Astrocyte (in vitro differentiated cells and primary cell): ENCODE data around the gene TMEM44. TPM values are rescaled to one million over a fixed set of nuclear protein-coding genes. Genes with fewer than 3 reads are reported as not detected.

ENCODE experiments used
- DNase-seq: peaks from one replicate; pipeline ENCODE4 v3.0.0-alpha.2; 2010; ENCODE audit warnings: low read depth
- FAIRE-seq: peaks from 2 replicates; lab custom pipeline; 2011; peaks lifted over from hg19 to GRCh38; lab: Jason Lieb, UNC
- H2AFZ ChIP-seq: 2 replicates; pipeline ENCODE4 v1.6.0; 2012; ENCODE audit warnings: low read depth, low read length, inconsistent platforms
- H3K27ac ChIP-seq: 2 replicates; pipeline ENCODE4 v1.5.1; 2011; ENCODE audit warnings: low read depth, low read length, inconsistent platforms
- H3K27me3 ChIP-seq: 2 replicates; pipeline ENCODE4 v1.6.0; 2011; ENCODE audit warnings: low read length, inconsistent platforms; ENCODE audit not compliant: insufficient read depth
- H3K36me3 ChIP-seq: 2 replicates; pipeline ENCODE4 v1.5.1; 2011; ENCODE audit warnings: low read length, inconsistent platforms; ENCODE audit not compliant: insufficient read depth
- H3K4me1 ChIP-seq: 2 replicates; pipeline ENCODE4 v1.5.1; 2011; ENCODE audit warnings: low read length, inconsistent platforms; ENCODE audit not compliant: insufficient read depth
- H3K4me2 ChIP-seq: 2 replicates; pipeline ENCODE4 v1.6.0; 2012; ENCODE audit warnings: low read length, inconsistent platforms
- H3K4me3 ChIP-seq: 2 replicates; pipeline ENCODE4 v1.5.1; 2011; ENCODE audit warnings: low read depth, mild to moderate bottlenecking, low read length, inconsistent platforms; ENCODE audit not compliant: insufficient read depth
- H3K79me2 ChIP-seq: 2 replicates; pipeline ENCODE4 v1.6.0; 2012; ENCODE audit warnings: mild to moderate bottlenecking, low read length, inconsistent platforms; ENCODE audit not compliant: insufficient read depth
- H3K9ac ChIP-seq: 2 replicates; pipeline ENCODE4 v1.6.0; 2012; ENCODE audit warnings: mild to moderate bottlenecking, low read length, inconsistent platforms
- H3K9me3 ChIP-seq: 2 replicates; pipeline ENCODE4 v1.5.1; 2012; ENCODE audit warnings: low read depth, mild to moderate bottlenecking, low read length, inconsistent platforms; ENCODE audit not compliant: insufficient read depth
- H4K20me1 ChIP-seq: 2 replicates; pipeline ENCODE4 v1.6.0; 2012; ENCODE audit warnings: low read length, inconsistent platforms; ENCODE audit not compliant: insufficient read depth
- H3K27ac Mint-ChIP-seq: one replicate; pipeline ENCODE4 v1.8.0; 2021; ENCODE audit warnings: mild to moderate bottlenecking, mixed read lengths; ENCODE audit not compliant: unreplicated experiment
- H3K27me3 Mint-ChIP-seq: one replicate; pipeline ENCODE4 v1.8.0; 2021; ENCODE audit warnings: low read depth, mixed read lengths; ENCODE audit not compliant: unreplicated experiment
- H3K36me3 Mint-ChIP-seq: one replicate; pipeline ENCODE4 v1.8.0; 2021; ENCODE audit warnings: low read depth, mixed read lengths; ENCODE audit not compliant: unreplicated experiment
- H3K4me1 Mint-ChIP-seq: one replicate; pipeline ENCODE4 v1.8.0; 2021; ENCODE audit warnings: low read depth, mixed read lengths; ENCODE audit not compliant: unreplicated experiment
- H3K4me3 Mint-ChIP-seq: one replicate; pipeline ENCODE4 v1.8.0; 2021; ENCODE audit warnings: mild to moderate bottlenecking, moderate library complexity, mixed read lengths; ENCODE audit not compliant: unreplicated experiment
- H3K9me3 Mint-ChIP-seq: one replicate; pipeline ENCODE4 v1.8.0; 2021; ENCODE audit warnings: mild to moderate bottlenecking, mixed read lengths; ENCODE audit not compliant: unreplicated experiment
- EZH2 ChIP-seq: IDR thresholded peaks from 2 replicates; pipeline ENCODE4 v1.6.1; 2012; ENCODE audit warnings: mild to moderate bottlenecking, low read length, inconsistent platforms; ENCODE audit not compliant: insufficient read depth
- total RNA-seq: library from RNA; stranded (reverse); gene quantifications from 2 replicates; pipeline ENCODE4 v1.2.1, GENCODE V29; 2021
- TF ChIP-seq, protein P1 (sequence below): IDR thresholded peaks from 2 replicates; pipeline ENCODE4 v1.5.1; 2011; ENCODE audit warnings: low read depth, mild to moderate bottlenecking, inconsistent platforms, low read length, moderate library complexity; ENCODE audit not compliant: insufficient read depth

Gene TMEM44
- total RNA-seq, 1 donor from 2014 or later, result 9.8 TPM

DNA sequence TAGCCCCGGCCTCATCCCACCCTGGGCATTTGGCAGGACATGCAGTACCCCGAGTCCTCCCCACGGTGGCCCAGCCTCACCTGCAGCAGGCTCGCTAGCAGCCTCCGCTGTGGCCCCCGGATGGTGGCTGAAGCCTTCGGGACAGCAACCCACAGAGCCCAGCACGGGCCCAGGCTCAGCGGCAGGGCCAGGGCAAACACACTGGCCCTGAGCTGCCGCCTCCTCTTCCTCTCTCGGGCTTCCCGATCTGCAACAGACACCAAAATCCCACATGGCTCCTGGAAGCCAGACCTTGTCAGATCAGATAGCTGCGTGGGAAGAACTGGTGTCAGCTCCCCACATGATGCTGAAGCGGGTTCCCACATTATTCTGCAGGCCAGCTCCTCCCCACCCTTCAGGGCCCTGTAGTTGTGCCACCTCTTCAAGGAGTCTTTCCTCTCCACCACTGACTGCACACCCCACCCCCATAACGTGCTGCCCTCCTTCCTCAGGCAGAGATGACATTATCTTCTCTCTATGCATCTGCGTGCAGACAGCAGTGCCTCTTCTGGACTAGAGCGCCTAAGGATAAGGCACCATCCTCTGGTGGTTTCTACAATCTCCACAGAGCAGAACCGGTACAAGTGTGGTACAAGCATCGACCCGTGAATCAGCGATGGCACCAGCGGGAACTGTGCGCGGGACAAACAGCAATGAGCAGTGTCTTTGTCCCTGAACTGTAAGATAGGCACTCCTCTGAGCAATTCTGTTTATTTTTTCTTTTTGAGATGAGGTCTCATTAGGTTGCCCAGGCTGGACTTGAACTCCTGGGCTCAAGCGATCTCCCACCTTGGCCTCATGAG, 9.5 kb downstream of the TMEM44 start:
- Histone ChIP-seq H3K27ac (no peak overlapping the region), H2AFZ (no peak overlapping the region), H3K36me3 (peaks cover 19% of the 10 kb centered on the region), H3K79me2 (no peaks in the 10 kb centered on the region), H3K9ac (no peak overlapping the region), H3K27me3 (no peaks in the 10 kb centered on the region), H4K20me1 (peaks cover 11% of the 10 kb centered on the region), H3K4me2 (no peak overlapping the region), H3K4me3 (no peak overlapping the region), H3K4me1 (peaks cover 3% of the 10 kb centered on the region), H3K9me3 (no peaks in the 10 kb centered on the region)
- Mint-ChIP-seq H3K4me3 (no peak overlapping the region), H3K27ac (no peak overlapping the region), H3K4me1 (peaks cover 4% of the 10 kb centered on the region), H3K9me3 (peaks cover 4% of the 10 kb centered on the region), H3K36me3 (peaks cover 52% of the 10 kb centered on the region), H3K27me3 (no peaks in the 10 kb centered on the region)
- no peak for TF ChIP-seq EZH2
- TF ChIP-seq, protein P1, sequence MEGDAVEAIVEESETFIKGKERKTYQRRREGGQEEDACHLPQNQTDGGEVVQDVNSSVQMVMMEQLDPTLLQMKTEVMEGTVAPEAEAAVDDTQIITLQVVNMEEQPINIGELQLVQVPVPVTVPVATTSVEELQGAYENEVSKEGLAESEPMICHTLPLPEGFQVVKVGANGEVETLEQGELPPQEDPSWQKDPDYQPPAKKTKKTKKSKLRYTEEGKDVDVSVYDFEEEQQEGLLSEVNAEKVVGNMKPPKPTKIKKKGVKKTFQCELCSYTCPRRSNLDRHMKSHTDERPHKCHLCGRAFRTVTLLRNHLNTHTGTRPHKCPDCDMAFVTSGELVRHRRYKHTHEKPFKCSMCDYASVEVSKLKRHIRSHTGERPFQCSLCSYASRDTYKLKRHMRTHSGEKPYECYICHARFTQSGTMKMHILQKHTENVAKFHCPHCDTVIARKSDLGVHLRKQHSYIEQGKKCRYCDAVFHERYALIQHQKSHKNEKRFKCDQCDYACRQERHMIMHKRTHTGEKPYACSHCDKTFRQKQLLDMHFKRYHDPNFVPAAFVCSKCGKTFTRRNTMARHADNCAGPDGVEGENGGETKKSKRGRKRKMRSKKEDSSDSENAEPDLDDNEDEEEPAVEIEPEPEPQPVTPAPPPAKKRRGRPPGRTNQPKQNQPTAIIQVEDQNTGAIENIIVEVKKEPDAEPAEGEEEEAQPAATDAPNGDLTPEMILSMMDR, result no peak
- DNase-seq, result no peak
- no peak for FAIRE-seq

DNA sequence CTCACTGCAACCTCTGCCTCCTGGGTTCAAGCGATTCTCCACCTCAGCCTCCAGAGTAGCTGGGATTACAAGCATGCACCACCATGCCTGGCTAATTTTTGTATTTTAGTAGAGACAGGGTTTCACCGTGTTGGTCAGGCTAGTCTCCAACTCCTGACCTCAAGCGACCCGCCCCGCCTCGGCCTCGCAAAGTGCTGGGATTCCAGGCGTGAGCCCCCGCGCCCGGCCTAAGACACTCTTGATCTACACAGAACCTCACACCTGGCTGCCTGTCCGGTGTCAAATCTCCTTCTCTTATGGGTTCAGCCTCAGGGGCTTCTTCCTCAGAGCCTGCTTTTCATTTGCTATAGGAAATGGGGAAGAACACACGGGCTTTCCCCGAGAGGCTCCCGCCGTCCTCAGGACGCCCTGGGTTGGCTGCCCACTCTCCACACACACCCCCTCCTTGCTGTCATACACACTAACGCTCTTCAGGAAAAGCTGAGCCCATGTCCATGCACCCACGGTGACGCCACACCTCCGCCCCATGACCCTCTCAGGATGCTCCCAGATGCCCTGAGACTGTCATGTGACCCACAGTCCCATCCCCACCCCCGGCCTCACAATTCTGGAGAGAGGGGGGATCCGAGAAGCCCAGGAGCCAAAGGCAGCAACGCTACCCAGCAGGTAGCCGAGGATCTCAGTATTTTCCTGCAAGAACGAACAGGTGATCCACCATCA, 10.4 kb downstream of the TMEM44 start:
- Mint-ChIP-seq H3K27me3 (no peaks in the 10 kb centered on the region), H3K4me3 (no peak overlapping the region), H3K27ac (no peak overlapping the region), H3K36me3 (peaks cover 50% of the 10 kb centered on the region), H3K4me1 (peaks cover 4% of the 10 kb centered on the region), H3K9me3 (peaks cover 3% of the 10 kb centered on the region)
- TF ChIP-seq, protein P1, result no peak
- TF ChIP-seq EZH2, result no peak
- no peak overlapping the region for H2AFZ ChIP-seq
- peaks cover 11% of the 10 kb centered on the region for H3K36me3 ChIP-seq
- no peaks in the 10 kb centered on the region for H3K79me2 ChIP-seq
- no peak overlapping the region for H3K27ac ChIP-seq
- DNase-seq (no peak), FAIRE-seq (no peak)
- H3K4me3 ChIP-seq, result no peak overlapping the region
- peaks cover 7% of the 10 kb centered on the region for H4K20me1 ChIP-seq
- H3K4me1 ChIP-seq, result peaks cover 3% of the 10 kb centered on the region
- no peaks in the 10 kb centered on the region for H3K9me3 ChIP-seq
- no peaks in the 10 kb centered on the region for H3K27me3 ChIP-seq
- no peak overlapping the region for H3K4me2 ChIP-seq
- H3K9ac ChIP-seq, result no peak overlapping the region
